Left ventricle myocardium superior (tissue), 1 donor: ENCODE results near the gene SLC37A2. TPM values are rescaled to one million over a fixed set of nuclear protein-coding genes. Genes with fewer than 3 reads are reported as not detected.

Experiments used
- ATAC-seq: fragments of 200-7000 bp; cut with Tn5 transposase; one replicate; pipeline ENCODE4 v1.9.1; 2020; ENCODE audit warnings: mild to moderate bottlenecking, moderate library complexity
- DNase-seq: peaks from one replicate; pipeline ENCODE4 v3.0.0-alpha.2; 2020
- intact Hi-C: fragments of 100-400 bp; cut with micrococcal nuclease; formaldehyde crosslinking; loops from one replicate; pipeline ENCODE4 v1.11.0; 2022
- total RNA-seq: library from RNA; stranded (reverse); fragmentation: NEBNext Ultra II Directional; extraction: Animal tissue kit (Norgen Biotek cat#: 25700); gene quantifications from one replicate; pipeline ENCODE4 v1.2.1, GENCODE V29; 2021
- donor health status: DM: no; HTN: yes; CAD: no; lungs with severe emphysema.

SLC37A2 gene
- total RNA-seq, 1 donor from 2014 or later = 3.5 TPM

- intact Hi-C loops = no loop called here
Observed at GRCh38 chr11:125132071-125132470, 69.0 kb downstream of the SLC37A2 start.

DNA sequence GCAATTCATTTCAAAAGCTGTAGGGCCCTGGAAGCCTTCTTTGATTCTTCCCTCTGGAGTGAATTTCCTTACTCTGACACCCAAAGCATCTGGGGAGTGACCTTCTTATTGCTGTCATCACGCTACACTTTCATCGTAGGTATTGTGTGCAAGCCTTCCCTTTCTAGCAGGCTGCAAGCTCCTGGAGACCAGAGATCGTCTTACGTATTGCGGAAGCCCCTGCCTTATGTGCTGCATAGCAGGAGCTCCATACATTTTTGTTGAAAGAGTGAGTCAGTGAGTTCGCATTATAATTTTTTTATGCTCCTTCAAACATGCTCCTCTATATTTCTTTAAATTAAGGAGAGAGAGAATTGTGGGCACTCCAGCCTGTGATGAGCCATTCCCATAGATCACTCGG is 69.5 kb downstream of the SLC37A2 start:
- no peak for ATAC-seq
- intact Hi-C loops = no loop called here
- no peak for DNase-seq

More at GRCh38 chr11:125132071-125132470, 69.0 kb downstream of the SLC37A2 start:
- no peak for ATAC-seq
- no peak for DNase-seq

DNA sequence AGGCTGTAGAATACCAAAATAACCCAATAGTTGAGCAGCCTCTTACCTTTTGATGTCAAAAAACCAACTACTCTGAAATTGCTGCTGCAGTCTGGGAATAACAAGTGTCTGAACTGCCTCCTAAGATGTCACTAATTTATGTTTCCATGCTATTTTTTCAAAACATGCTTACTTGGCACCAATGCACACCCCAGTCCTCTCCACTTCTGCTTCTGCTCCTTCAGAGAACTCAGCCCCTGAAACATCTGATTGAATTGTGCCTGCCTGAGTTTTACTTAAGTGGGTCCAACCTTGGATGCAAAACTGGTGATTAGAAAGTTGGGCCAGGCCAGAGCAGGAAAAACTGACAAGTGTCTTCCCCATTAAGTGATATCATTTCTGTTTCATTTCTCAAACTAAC is 72.9 kb downstream of the SLC37A2 start:
- no peak for DNase-seq
- intact Hi-C loops = no loop called here
- ATAC-seq = no peak

DNA sequence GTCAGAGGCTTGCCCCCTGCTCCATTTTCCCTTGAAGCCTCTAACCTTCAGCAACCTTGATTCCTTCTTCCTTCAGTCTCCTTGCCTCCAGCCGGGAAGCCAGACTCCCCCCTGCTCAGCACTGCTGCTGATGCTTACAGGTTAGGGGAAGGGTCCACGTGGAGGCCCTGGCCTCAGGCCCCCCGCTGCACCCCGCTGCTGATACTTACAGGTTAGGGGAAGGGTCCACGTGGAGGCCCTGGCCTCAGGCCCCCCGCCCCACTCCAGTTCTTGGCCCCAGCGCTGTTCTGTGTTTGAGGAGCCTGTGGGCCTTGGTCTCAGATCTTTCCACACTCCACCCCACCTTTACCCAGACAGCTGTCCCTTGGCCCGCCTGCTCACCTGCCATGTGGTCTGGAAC is 75.9 kb downstream of the SLC37A2 start:
- DNase-seq (no peak), ATAC-seq (no peak)
- intact Hi-C loops = no loop called here

GRCh38 chr11:125139778-125140177 is 76.7 kb downstream of the SLC37A2 start:
- ATAC-seq (no peak), DNase-seq (no peak)
- intact Hi-C loops = no loop called here

Other genes starting within 250 kb of the SLC37A2 start
- gene ROBO3, start 197.9 kb upstream of the SLC37A2 start, total RNA-seq = 4.5 TPM
- gene ROBO4, start 165.4 kb upstream of the SLC37A2 start, total RNA-seq = 27.6 TPM
- gene HEPN1, start 144.1 kb upstream of the SLC37A2 start, total RNA-seq = not detected
- 0.62 TPM for gene HEPACAM, start 127.3 kb upstream of the SLC37A2 start, total RNA-seq
- 0.25 TPM for gene CCDC15, start 109.1 kb upstream of the SLC37A2 start, total RNA-seq
- 7.9 TPM for gene TMEM218, start 48.3 kb downstream of the SLC37A2 start, total RNA-seq
- 7.6 TPM for gene PKNOX2, start 101.4 kb downstream of the SLC37A2 start, total RNA-seq